ENCODE data around the gene GPT2.

Gene GPT2

GRCh38 chr16:46947900-46948547, 63.9 kb downstream of the GPT2 start:
- in situ Hi-C loops (cut with HindIII; ENCODE audit: low pct_ligation_motif_present, low pct_unique_long_range_greater_than_20kb, low sequenced_read_pairs), result no loop called here

GRCh38 chr16:46948548-46949166, 64.5 kb downstream of the GPT2 start:
- in situ Hi-C loops (cut with HindIII; ENCODE audit: low pct_ligation_motif_present, low pct_unique_long_range_greater_than_20kb, low sequenced_read_pairs), result no loop called here

More at GRCh38 chr16:46947900-46948547, 63.9 kb downstream of the GPT2 start:
- DNase-seq, result peak; percentile 68

GRCh38 chr16:46949241-46949892, 65.2 kb downstream of the GPT2 start:
- no peak for DNase-seq
- in situ Hi-C loops (cut with HindIII; ENCODE audit: low pct_ligation_motif_present, low pct_unique_long_range_greater_than_20kb, low sequenced_read_pairs), result no loop called here

More at GRCh38 chr16:46948548-46949166, 64.5 kb downstream of the GPT2 start:
- DNase-seq, result no peak

GRCh38 chr16:46950009-46950408, 65.8 kb downstream of the GPT2 start:
- DNase-seq, result no peak
- in situ Hi-C loops (cut with HindIII; ENCODE audit: low pct_ligation_motif_present, low pct_unique_long_range_greater_than_20kb, low sequenced_read_pairs), result no loop called here

- no peak for DNase-seq
- in situ Hi-C loops (cut with HindIII; ENCODE audit: low pct_ligation_motif_present, low pct_unique_long_range_greater_than_20kb, low sequenced_read_pairs), result no loop called here
Measured at GRCh38 chr16:46954562-46954961, 70.4 kb downstream of the GPT2 start.

GRCh38 chr16:46961373-46962353, 77.5 kb downstream of the GPT2 start:
- in situ Hi-C loops (cut with HindIII; ENCODE audit: low pct_ligation_motif_present, low pct_unique_long_range_greater_than_20kb, low sequenced_read_pairs), result no loop called here
- DNase-seq, result no peak

GRCh38 chr16:46962629-46963028, 78.5 kb downstream of the GPT2 start:
- in situ Hi-C loops (cut with HindIII; ENCODE audit: low pct_ligation_motif_present, low pct_unique_long_range_greater_than_20kb, low sequenced_read_pairs), result no loop called here
- DNase-seq, result no peak

GRCh38 chr16:46968063-46968435, 83.9 kb downstream of the GPT2 start:
- in situ Hi-C loops (cut with HindIII; ENCODE audit: low pct_ligation_motif_present, low pct_unique_long_range_greater_than_20kb, low sequenced_read_pairs), result no loop called here
- DNase-seq, result no peak

GRCh38 chr16:46970089-46970488, 85.9 kb downstream of the GPT2 start:
- in situ Hi-C loops (cut with HindIII; ENCODE audit: low pct_ligation_motif_present, low pct_unique_long_range_greater_than_20kb, low sequenced_read_pairs), result no loop called here

GRCh38 chr16:46971271-46971670, 87.1 kb downstream of the GPT2 start:
- DNase-seq, result no peak
- in situ Hi-C loops (cut with HindIII; ENCODE audit: low pct_ligation_motif_present, low pct_unique_long_range_greater_than_20kb, low sequenced_read_pairs), result no loop called here

More at GRCh38 chr16:46970089-46970488, 85.9 kb downstream of the GPT2 start:
- no peak for DNase-seq

- peak; percentile 37 for DNase-seq
- in situ Hi-C loops (cut with HindIII; ENCODE audit: low pct_ligation_motif_present, low pct_unique_long_range_greater_than_20kb, low sequenced_read_pairs), result no loop called here
Measured at GRCh38 chr16:46972429-46973206, 88.5 kb downstream of the GPT2 start.

- in situ Hi-C loops (cut with HindIII; ENCODE audit: low pct_ligation_motif_present, low pct_unique_long_range_greater_than_20kb, low sequenced_read_pairs), result no loop called here
- peak; percentile 91 for DNase-seq
Measured at GRCh38 chr16:46973207-46973995, 89.2 kb downstream of the GPT2 start, which contains the start of gene DNAJA2. Gene DNAJA2 (minus strand): TSS chr16:46973674. CDS start chr16:46973572, 102 bp downstream.

GRCh38 chr16:46973996-46974324, 89.8 kb downstream of the GPT2 start:
- no peak for DNase-seq
- in situ Hi-C loops (cut with HindIII; ENCODE audit: low pct_ligation_motif_present, low pct_unique_long_range_greater_than_20kb, low sequenced_read_pairs), result no loop called here

- DNase-seq, result peak; percentile 37
- in situ Hi-C loops (cut with HindIII; ENCODE audit: low pct_ligation_motif_present, low pct_unique_long_range_greater_than_20kb, low sequenced_read_pairs), result no loop called here
Measured at GRCh38 chr16:46974352-46974751, 90.2 kb downstream of the GPT2 start.

- no peak for DNase-seq
- in situ Hi-C loops (cut with HindIII; ENCODE audit: low pct_ligation_motif_present, low pct_unique_long_range_greater_than_20kb, low sequenced_read_pairs), result no loop called here
Measured at GRCh38 chr16:46975165-46975564, 91.0 kb downstream of the GPT2 start.

- in situ Hi-C loops (cut with HindIII; ENCODE audit: low pct_ligation_motif_present, low pct_unique_long_range_greater_than_20kb, low sequenced_read_pairs), result no loop called here
- DNase-seq, result no peak
Measured at GRCh38 chr16:46975908-46976470, 91.8 kb downstream of the GPT2 start.

GRCh38 chr16:46976550-46976949, 92.4 kb downstream of the GPT2 start:
- in situ Hi-C loops (cut with HindIII; ENCODE audit: low pct_ligation_motif_present, low pct_unique_long_range_greater_than_20kb, low sequenced_read_pairs), result no loop called here
- DNase-seq, result no peak

Data from ACHN (cell line).